Activated naive CD4-positive, alpha-beta T cell treated with anti-CD3 and anti-CD28 coated beads, Interleukin-2, amount 50 U/mL, for 24 hours (primary cell): ENCODE data around the gene WLS.
"Not testable (repeated sequence)": the region's sequence is repeated elsewhere in the genome, so short reads cannot be mapped to it uniquely, and the experiment has no call there.

Experiments
- H3K27ac Mint-ChIP-seq: one replicate; pipeline ENCODE4 v1.8.0; 2021; ENCODE audit warnings: mild to moderate bottlenecking, mixed read lengths
- H3K27me3 Mint-ChIP-seq: one replicate; pipeline ENCODE4 v1.8.0; 2021; ENCODE audit warnings: mixed read lengths
- H3K36me3 Mint-ChIP-seq: one replicate; pipeline ENCODE4 v1.8.0; 2021; ENCODE audit warnings: mixed read lengths
- H3K4me1 Mint-ChIP-seq: one replicate; pipeline ENCODE4 v1.8.0; 2021; ENCODE audit warnings: mixed read lengths
- H3K4me3 Mint-ChIP-seq: one replicate; pipeline ENCODE4 v1.8.0; 2021; ENCODE audit warnings: mild to moderate bottlenecking, mixed read lengths
- H3K9me3 Mint-ChIP-seq: one replicate; pipeline ENCODE4 v1.8.0; 2021; ENCODE audit warnings: mixed read lengths

Gene WLS

DNA sequence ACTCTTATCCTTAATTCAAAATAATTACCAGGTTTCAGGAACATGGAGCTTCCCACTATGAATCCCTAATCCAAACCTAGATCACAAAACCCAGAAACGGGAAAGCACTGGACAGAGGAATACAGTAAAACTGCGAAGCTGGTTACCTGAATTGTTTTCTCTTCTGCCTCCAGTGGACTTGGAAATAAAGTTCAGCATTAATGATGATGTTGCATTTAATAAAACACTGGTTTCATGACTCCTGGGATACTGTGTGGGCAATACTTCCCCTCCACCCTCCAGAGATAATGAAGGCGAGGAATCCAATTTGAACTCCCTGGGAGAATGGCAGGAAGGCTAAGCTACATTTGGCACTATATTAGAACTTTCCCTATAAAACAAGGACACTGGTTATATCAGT, 65.1 kb downstream of the WLS start:
- Mint-ChIP-seq H3K27ac (no peak overlapping the region), H3K9me3 (no peaks in the 10 kb centered on the region), H3K4me1 (no peaks in the 10 kb centered on the region), H3K4me3 (no peak overlapping the region), H3K27me3 (peaks cover 1% of the 10 kb centered on the region), H3K36me3 (no peaks in the 10 kb centered on the region)

- no peaks in the 10 kb centered on the region for H3K4me1 Mint-ChIP-seq
- no peak overlapping the region for H3K4me3 Mint-ChIP-seq
- no peak overlapping the region for H3K27ac Mint-ChIP-seq
- H3K9me3 Mint-ChIP-seq: no peaks in the 10 kb centered on the region
- no peaks in the 10 kb centered on the region for H3K36me3 Mint-ChIP-seq
- H3K27me3 Mint-ChIP-seq: peaks cover 1% of the 10 kb centered on the region
These were observed 66.0 kb downstream of the WLS start for GRCh38 chr1:68166348-68166747.

DNA sequence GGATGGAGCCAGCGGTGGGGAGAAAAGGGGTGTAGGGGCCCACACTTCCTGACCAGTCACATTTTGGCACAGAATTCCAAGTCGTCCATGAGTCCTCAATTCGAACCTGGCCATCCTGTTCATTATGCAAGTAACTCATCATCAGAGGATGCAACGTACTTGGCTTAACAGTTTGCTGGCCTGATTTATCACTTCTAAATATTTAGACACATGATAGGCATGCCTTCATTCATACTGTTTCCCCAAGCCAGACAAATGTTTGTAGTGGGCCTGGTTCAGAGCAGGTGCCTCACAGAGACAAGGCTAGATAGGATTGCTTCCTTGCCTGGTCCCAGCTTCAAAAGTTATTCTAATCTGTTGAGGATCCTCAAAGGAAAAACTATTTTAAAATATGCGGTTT, 66.7 kb downstream of the WLS start:
- no peak overlapping the region for H3K4me3 Mint-ChIP-seq
- peaks cover 1% of the 10 kb centered on the region for H3K27me3 Mint-ChIP-seq
- no peaks in the 10 kb centered on the region for H3K36me3 Mint-ChIP-seq
- H3K27ac Mint-ChIP-seq: no peak overlapping the region
- H3K9me3 Mint-ChIP-seq: no peaks in the 10 kb centered on the region
- no peaks in the 10 kb centered on the region for H3K4me1 Mint-ChIP-seq

DNA sequence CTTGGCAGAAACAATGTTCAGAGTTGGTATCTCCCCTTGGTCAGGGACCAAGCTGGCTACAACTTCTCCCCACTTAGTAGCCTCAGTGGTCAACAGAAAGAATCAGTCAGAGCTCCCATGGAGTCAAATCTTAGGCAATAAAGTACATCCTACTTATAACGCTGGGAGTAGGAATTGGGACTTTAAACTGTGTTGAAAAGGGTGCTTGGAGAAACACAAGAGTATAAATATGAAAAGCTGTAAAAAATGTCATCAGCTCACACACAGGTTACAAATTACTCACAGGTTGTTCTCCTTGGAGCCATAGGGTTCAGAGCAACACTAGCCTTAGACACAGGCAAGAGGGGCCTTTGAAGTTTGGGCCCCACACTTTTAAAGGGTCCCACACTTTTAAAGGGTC, 67.4 kb downstream of the WLS start:
- Mint-ChIP-seq H3K9me3 (no peaks in the 10 kb centered on the region), H3K36me3 (no peaks in the 10 kb centered on the region), H3K4me3 (no peak overlapping the region), H3K27ac (no peak overlapping the region), H3K4me1 (no peaks in the 10 kb centered on the region), H3K27me3 (peaks cover 1% of the 10 kb centered on the region)

DNA sequence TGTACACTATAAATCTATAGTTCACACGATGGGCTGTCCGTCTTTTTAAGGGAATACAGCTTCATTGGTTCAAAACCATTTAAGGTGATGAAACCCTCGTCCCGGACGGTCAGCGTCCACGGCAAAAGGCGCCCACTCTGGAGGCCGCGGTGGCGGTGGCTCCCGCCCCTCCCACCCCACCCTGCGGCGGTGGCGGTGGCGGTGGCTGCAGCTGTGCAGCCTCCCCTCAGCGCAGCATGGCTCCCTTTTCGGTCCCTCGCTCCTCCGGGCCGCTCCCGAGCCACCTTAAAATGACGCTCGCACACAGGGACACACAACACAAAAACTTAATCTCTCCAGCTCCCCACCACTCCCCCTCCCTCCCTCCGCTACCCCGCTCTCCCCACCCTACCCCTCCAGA, 69.1 kb downstream of the WLS start:
- H3K36me3 Mint-ChIP-seq: no peaks in the 10 kb centered on the region
- no peak overlapping the region for H3K4me3 Mint-ChIP-seq
- H3K4me1 Mint-ChIP-seq: no peaks in the 10 kb centered on the region
- peaks cover 1% of the 10 kb centered on the region for H3K27me3 Mint-ChIP-seq
- no peaks in the 10 kb centered on the region for H3K9me3 Mint-ChIP-seq
- H3K27ac Mint-ChIP-seq: no peak overlapping the region

GRCh38 chr1:68162761-68163160, 69.6 kb downstream of the WLS start:
- no peaks in the 10 kb centered on the region for H3K9me3 Mint-ChIP-seq
- H3K27ac Mint-ChIP-seq: no peak overlapping the region
- H3K4me3 Mint-ChIP-seq: no peak overlapping the region
- H3K4me1 Mint-ChIP-seq: no peaks in the 10 kb centered on the region
- H3K27me3 Mint-ChIP-seq: peaks cover 1% of the 10 kb centered on the region
- no peaks in the 10 kb centered on the region for H3K36me3 Mint-ChIP-seq

DNA sequence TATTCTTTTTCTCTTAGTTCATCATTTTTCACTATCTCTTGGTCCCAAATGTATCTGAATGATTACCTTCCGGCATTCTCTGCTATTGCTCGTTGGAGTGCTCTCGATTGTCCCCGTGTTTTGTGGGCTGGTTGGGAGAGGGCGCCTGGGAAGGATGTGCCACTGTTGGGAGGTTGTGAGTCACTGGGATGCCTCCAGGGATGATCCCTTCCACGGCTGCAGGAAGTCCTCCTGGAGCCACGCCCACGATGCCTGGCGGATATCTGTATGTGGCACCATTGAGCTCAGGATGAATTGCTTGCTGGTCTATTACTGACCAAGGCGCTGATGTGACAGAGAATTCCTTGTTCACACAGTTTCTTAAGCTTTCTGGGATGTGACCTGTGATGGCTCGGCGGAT, 70.7 kb downstream of the WLS start:
- H3K4me1 Mint-ChIP-seq, H3K27ac Mint-ChIP-seq, H3K27me3 Mint-ChIP-seq, H3K4me3 Mint-ChIP-seq, H3K9me3 Mint-ChIP-seq, H3K36me3 Mint-ChIP-seq: not testable (repeated sequence)

GRCh38 chr1:68160935-68161334, 71.4 kb downstream of the WLS start:
- not testable (repeated sequence) for H3K36me3 Mint-ChIP-seq, H3K9me3 Mint-ChIP-seq, H3K4me1 Mint-ChIP-seq, H3K27me3 Mint-ChIP-seq, H3K4me3 Mint-ChIP-seq, H3K27ac Mint-ChIP-seq

GRCh38 chr1:68160021-68160420, 72.3 kb downstream of the WLS start:
- Mint-ChIP-seq H3K9me3 (no peaks in the 10 kb centered on the region), H3K27me3 (peaks cover 1% of the 10 kb centered on the region), H3K4me3 (no peak overlapping the region), H3K27ac (no peak overlapping the region), H3K4me1 (no peaks in the 10 kb centered on the region), H3K36me3 (no peaks in the 10 kb centered on the region)

DNA sequence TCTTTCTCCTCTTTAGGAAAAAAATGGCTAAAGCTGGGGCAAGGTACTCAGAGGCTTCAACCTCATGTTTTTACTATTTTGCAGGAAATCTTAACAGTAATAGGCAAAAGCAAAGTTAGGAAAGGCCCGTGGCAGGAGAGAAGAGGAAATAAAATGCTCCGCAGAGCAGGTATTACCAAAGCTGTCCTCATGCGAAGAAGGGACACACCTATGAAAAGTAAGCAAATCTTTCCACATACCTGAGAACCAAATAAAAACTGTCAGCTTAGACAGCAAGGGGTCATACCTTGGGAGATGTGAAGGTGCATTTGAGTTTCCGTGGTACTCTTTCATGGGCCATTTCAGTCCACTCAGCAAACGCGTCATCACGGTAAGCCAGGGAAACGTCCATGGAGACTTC, 73.5 kb downstream of the WLS start:
- Mint-ChIP-seq H3K27me3 (peaks cover 3% of the 10 kb centered on the region), H3K9me3 (no peaks in the 10 kb centered on the region), H3K4me3 (no peak overlapping the region), H3K27ac (no peak overlapping the region), H3K4me1 (no peaks in the 10 kb centered on the region), H3K36me3 (no peaks in the 10 kb centered on the region)

- H3K4me1 Mint-ChIP-seq: no peaks in the 10 kb centered on the region
- no peak overlapping the region for H3K27ac Mint-ChIP-seq
- no peaks in the 10 kb centered on the region for H3K9me3 Mint-ChIP-seq
- H3K4me3 Mint-ChIP-seq: no peak overlapping the region
- H3K36me3 Mint-ChIP-seq: no peaks in the 10 kb centered on the region
- peaks cover 3% of the 10 kb centered on the region for H3K27me3 Mint-ChIP-seq
These were observed 74.9 kb downstream of the WLS start for GRCh38 chr1:68157416-68157815.

- H3K27me3 Mint-ChIP-seq: peaks cover 3% of the 10 kb centered on the region
- H3K36me3 Mint-ChIP-seq: no peaks in the 10 kb centered on the region
- no peaks in the 10 kb centered on the region for H3K4me1 Mint-ChIP-seq
- no peaks in the 10 kb centered on the region for H3K9me3 Mint-ChIP-seq
- no peak overlapping the region for H3K27ac Mint-ChIP-seq
- H3K4me3 Mint-ChIP-seq: no peak overlapping the region
These were observed 80.6 kb downstream of the WLS start for GRCh38 chr1:68151690-68152089.

DNA sequence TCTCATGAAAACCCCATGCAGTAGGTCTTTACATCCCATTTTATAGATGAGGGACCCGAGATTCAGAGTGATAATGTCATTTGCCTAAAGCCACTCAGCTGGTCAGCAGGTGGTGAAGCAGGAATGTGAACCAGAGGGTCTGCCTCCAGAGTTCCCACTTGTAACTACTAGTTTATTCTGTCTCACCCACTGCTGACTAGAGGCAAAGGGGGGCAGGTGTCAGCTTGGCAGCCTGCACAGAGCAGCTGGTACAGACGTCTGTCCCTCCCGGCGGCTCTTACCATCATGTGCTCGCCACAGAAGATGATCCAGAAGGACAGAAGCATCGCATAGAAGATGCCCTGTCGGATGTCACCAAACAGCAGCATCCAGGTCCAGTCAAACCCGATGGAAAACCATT, 82.4 kb downstream of the WLS start:
- H3K4me3 Mint-ChIP-seq: no peak overlapping the region
- no peaks in the 10 kb centered on the region for H3K9me3 Mint-ChIP-seq
- no peaks in the 10 kb centered on the region for H3K36me3 Mint-ChIP-seq
- no peaks in the 10 kb centered on the region for H3K4me1 Mint-ChIP-seq
- H3K27me3 Mint-ChIP-seq: peaks cover 1% of the 10 kb centered on the region
- no peak overlapping the region for H3K27ac Mint-ChIP-seq

- no peaks in the 10 kb centered on the region for H3K36me3 Mint-ChIP-seq
- H3K27me3 Mint-ChIP-seq: no peaks in the 10 kb centered on the region
- no peaks in the 10 kb centered on the region for H3K9me3 Mint-ChIP-seq
- H3K27ac Mint-ChIP-seq: no peak overlapping the region
- no peak overlapping the region for H3K4me3 Mint-ChIP-seq
- no peaks in the 10 kb centered on the region for H3K4me1 Mint-ChIP-seq
These were observed 83.1 kb downstream of the WLS start for GRCh38 chr1:68149110-68149798.

- H3K4me3 Mint-ChIP-seq: no peak overlapping the region
- no peaks in the 10 kb centered on the region for H3K36me3 Mint-ChIP-seq
- no peaks in the 10 kb centered on the region for H3K9me3 Mint-ChIP-seq
- no peaks in the 10 kb centered on the region for H3K27me3 Mint-ChIP-seq
- H3K27ac Mint-ChIP-seq: no peak overlapping the region
- H3K4me1 Mint-ChIP-seq: no peaks in the 10 kb centered on the region
These were observed 83.7 kb downstream of the WLS start for GRCh38 chr1:68148631-68149030.

DNA sequence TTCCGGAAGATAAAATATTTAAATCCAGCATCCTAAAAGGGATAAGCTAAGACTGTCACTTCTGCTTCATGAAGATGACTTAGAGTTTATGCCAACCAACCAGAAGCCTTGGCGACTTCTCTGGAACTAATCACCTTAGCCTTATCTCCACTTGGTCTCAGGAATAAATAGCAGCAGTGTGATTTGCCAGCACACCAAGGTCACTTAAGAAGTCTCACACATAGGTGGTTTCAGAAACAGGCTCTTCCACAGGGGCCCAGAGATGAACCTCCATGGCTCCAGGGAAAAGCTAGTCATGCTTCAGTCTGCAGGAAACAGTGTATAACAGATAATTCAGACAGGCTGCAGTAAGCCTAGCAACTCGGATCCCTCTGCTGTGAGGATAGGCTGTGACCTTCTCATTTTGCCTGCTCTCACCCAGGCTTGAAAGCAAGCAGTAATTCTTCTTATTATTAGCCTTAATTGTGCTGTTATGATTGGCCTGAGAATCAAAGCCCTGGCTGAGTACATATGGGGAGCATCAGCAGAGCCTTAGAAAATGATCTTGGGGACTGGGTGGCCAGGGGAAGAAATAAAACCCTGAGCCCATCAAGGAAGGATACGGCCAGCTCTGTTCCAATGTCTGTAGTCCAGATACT, 84.7 kb downstream of the WLS start:
- H3K4me1 Mint-ChIP-seq: no peaks in the 10 kb centered on the region
- H3K9me3 Mint-ChIP-seq: no peaks in the 10 kb centered on the region
- H3K27me3 Mint-ChIP-seq: no peaks in the 10 kb centered on the region

More for the DNA sequence above, 84.7 kb downstream of the WLS start:
- no peak overlapping the region for H3K27ac Mint-ChIP-seq
- H3K4me3 Mint-ChIP-seq: no peak overlapping the region
- H3K36me3 Mint-ChIP-seq: no peaks in the 10 kb centered on the region
